ENCODE results near the gene MINK1. TPM values are rescaled to one million over a fixed set of nuclear protein-coding genes. Genes with fewer than 3 reads are reported as not detected.
"Not testable (repeated sequence)": the region's sequence is repeated elsewhere in the genome, so short reads cannot be mapped to it uniquely, and the experiment has no call there.

Gene MINK1
- total and polyA plus RNA-seq, 2 of the 13 experiments (the other 11 are each of a cell fraction or from before 2014, with no cell fraction given): 17.2 to 63.9 TPM

DNA sequence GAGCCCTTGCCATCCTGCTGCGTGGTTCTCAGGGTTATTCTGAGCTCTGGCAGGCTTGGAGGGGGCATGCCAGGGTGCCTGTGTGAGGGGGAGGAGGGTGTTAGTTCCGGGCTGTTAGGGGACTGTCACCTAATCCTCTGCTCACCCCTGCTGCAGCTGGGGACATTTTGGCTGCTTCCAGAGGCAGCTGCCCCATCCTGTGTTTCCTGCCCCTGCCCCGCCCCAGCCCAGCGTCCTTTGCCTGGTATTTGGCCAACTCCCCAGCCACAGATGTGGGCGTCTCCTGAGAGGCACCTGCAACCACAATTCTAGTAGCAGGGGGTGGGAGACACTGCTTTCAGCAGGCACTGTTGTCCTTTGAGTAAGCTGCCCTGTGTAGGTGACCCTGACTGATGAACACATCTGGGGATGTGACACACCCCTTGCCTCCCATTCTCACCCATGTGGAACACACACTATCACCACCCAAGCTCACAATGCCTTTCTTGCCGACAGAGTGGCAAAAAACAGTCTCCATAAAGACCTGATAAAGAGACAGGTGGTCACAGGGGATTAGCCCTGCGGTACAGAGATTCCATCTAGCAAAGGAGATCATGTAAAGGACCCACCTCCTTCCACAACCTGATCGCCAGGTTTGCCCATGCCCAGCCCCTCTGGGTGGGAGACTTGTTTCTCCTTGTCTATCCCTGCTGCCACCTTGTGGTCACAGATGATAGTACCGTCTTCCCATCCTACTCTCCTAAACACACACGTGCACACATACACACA, 70.1 kb downstream of the MINK1 start, which contains the start of gene CHRNE (continued):
- TF ChIP-seq, protein P1, sequence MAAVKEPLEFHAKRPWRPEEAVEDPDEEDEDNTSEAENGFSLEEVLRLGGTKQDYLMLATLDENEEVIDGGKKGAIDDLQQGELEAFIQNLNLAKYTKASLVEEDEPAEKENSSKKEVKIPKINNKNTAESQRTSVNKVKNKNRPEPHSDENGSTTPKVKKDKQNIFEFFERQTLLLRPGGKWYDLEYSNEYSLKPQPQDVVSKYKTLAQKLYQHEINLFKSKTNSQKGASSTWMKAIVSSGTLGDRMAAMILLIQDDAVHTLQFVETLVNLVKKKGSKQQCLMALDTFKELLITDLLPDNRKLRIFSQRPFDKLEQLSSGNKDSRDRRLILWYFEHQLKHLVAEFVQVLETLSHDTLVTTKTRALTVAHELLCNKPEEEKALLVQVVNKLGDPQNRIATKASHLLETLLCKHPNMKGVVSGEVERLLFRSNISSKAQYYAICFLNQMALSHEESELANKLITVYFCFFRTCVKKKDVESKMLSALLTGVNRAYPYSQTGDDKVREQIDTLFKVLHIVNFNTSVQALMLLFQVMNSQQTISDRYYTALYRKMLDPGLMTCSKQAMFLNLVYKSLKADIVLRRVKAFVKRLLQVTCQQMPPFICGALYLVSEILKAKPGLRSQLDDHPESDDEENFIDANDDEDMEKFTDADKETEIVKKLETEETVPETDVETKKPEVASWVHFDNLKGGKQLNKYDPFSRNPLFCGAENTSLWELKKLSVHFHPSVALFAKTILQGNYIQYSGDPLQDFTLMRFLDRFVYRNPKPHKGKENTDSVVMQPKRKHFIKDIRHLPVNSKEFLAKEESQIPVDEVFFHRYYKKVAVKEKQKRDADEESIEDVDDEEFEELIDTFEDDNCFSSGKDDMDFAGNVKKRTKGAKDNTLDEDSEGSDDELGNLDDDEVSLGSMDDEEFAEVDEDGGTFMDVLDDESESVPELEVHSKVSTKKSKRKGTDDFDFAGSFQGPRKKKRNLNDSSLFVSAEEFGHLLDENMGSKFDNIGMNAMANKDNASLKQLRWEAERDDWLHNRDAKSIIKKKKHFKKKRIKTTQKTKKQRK (IDR thresholded peaks at IDR 0.05; ENCODE audit: low read length): no peak
- TF ChIP-seq, protein P2, sequence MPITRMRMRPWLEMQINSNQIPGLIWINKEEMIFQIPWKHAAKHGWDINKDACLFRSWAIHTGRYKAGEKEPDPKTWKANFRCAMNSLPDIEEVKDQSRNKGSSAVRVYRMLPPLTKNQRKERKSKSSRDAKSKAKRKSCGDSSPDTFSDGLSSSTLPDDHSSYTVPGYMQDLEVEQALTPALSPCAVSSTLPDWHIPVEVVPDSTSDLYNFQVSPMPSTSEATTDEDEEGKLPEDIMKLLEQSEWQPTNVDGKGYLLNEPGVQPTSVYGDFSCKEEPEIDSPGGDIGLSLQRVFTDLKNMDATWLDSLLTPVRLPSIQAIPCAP (CRISPR knock-in tag; IDR thresholded peaks at IDR 0.05; ENCODE audit: low read depth): no peak

DNA sequence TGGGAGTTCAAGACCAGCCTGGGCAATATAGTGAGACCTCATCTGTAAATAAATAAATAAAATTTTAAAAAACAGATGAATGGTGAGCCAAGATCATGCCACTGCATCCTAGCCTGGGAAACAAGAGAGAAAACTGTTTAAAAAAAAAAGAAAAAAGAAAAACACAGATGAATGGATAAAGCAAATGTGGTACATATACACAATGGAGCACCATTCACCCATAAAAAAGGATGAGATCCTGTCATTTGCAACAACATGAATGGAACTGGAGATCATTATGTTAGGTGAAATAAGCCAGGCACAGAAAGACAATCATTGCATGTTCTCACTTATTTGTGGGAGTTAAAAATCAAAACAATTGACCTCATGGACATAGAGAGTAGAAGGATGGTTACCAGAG, 73.5 kb downstream of the MINK1 start:
- H3K36me3 ChIP-seq (replicated peaks in 1 of 2; ENCODE audit: control insufficient read depth in 1 of 2, insufficient read depth in 2 of 2, low read length in 2 of 2); POLR2A ChIA-PET; FAIRE-seq; CTCF ChIA-PET (ENCODE audit: low intra/inter-chr PET ratio, low total read pairs); H3K9me3 ChIP-seq (ENCODE audit: low read length); DNase-seq (ENCODE audit: low spot score); H3K79me2 ChIP-seq (ENCODE audit: insufficient read depth, low read length); H2AFZ ChIP-seq (ENCODE audit: low read length); H3K27ac ChIP-seq (ENCODE audit: extremely low read length, insufficient read depth, low read length); H3K27me3 ChIP-seq (ENCODE audit: control insufficient read depth in 1 of 2, insufficient read depth in 2 of 2, low read length in 2 of 2); H3K4me3 ChIP-seq (replicated peaks in 1 of 3; ENCODE audit: insufficient read depth in 1 of 3, low read depth in 2 of 3, low read length in 3 of 3); H3K9ac ChIP-seq (ENCODE audit: insufficient read depth, low read depth, low read length); BruUV-seq (replicated peaks); H3K4me2 ChIP-seq (ENCODE audit: low read depth, low read length); H4K20me1 ChIP-seq (ENCODE audit: insufficient read depth, low read length); ATAC-seq: not testable (repeated sequence)
- peaks cover 69% of the 10 kb centered on the region for H3K4me1 ChIP-seq (ENCODE audit: insufficient read depth, low read length)
- in situ Hi-C loops (cut with HindIII; ENCODE audit: extremely low pct_ligation_motif_present, low pct_unique_long_range_greater_than_20kb): loop anchor here (10.0 kb wide), 1 partner anchor 148 kb away; no protein-coding TSS in a partner anchor
- intact Hi-C loops (cut with micrococcal nuclease; ENCODE audit: unreplicated experiment): loop anchor here (5.0 to 10.0 kb wide), 3 partner anchors 46 to 158 kb away; partner anchors contain the start of genes ENO3 and SPAG7
